LNCAP (cell line): ENCODE measurements around the gene ARNT2.

Experiments used
- TF ChIP-seq, protein P1 (sequence below): fragments of 450-650 bp; IDR thresholded peaks from 2 replicates; pipeline ENCODE4 v1.5.1; 2017; ENCODE audit warnings: mild to moderate bottlenecking

Gene ARNT2

DNA sequence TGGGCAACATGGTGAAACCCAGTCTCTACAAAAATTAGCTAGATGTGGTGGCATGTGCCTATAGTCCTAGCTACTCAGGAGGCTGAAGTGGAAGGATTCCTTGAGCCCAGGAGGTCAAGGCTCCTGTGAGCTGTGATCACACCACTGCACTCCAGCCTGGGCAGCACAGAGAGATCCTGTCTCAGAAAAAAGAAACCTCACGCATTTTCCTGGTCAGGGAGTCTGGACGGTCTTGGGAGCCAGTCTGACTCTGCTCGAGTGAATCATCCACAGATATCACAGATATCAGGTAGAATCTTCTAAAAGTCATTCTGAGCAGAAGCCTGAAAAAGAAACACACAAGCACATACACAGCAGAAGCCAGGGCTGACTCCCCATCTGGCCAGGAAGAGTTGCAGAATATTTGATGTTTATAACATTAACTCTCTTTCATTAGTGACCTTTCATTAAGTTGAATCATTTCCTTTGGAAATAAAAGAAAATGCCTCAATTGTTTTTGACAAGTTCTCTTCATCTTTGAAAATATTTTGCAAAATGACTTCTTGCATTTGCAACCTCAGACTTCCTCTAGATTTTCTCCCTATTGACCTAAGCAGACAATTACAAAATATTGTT lies 234.5 kb downstream of the ARNT2 start:
- TF ChIP-seq, protein P1, sequence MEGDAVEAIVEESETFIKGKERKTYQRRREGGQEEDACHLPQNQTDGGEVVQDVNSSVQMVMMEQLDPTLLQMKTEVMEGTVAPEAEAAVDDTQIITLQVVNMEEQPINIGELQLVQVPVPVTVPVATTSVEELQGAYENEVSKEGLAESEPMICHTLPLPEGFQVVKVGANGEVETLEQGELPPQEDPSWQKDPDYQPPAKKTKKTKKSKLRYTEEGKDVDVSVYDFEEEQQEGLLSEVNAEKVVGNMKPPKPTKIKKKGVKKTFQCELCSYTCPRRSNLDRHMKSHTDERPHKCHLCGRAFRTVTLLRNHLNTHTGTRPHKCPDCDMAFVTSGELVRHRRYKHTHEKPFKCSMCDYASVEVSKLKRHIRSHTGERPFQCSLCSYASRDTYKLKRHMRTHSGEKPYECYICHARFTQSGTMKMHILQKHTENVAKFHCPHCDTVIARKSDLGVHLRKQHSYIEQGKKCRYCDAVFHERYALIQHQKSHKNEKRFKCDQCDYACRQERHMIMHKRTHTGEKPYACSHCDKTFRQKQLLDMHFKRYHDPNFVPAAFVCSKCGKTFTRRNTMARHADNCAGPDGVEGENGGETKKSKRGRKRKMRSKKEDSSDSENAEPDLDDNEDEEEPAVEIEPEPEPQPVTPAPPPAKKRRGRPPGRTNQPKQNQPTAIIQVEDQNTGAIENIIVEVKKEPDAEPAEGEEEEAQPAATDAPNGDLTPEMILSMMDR, result no peak

DNA sequence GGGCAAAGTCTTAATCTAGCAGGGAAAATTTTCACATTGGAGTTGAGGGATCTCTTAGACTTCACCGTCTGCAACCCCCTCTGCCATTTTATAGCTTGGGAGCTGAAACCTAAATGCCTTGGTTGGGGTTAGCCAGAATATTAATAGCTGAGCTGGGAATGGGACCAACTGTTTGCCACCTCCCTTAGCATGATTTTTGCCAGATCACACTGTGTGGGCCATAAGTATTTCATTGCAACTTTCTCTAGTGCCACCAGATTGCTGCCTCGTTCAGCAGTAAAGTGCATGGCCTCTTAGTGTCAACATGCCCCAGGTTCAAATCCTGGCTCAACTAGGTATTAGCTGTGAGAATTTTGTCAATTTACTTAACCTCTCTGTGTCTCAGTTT lies 235.0 kb downstream of the ARNT2 start:
- TF ChIP-seq, protein P1, result no peak

DNA sequence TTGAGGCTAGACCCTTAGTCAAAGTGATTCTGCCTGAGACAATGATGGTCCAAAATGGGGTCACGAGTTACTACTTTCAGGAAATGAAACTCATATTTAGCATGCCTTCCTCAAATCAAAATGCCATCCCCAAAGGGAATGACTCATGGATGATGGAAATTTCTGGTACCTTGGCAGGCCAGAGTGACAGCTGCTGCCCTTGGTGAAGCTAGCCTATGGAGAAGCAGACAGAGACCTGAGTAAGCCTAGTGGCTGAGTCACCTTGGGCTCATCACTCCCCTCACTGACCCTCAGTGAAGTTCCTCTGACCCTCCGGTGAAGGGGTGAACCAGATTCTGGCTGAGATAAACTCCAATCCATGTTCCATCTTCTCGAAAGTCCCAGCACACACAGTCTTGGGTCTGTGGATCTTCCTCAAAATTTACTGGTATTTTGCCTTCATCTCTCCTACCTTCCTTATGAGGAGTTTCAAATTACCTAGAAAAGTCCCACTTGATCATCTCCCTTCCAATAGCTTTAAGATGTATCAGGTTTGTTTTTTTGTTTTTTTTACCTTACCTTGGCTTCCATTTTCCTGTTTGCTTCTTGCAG lies 236.4 kb downstream of the ARNT2 start:
- TF ChIP-seq, protein P1, result no peak

DNA sequence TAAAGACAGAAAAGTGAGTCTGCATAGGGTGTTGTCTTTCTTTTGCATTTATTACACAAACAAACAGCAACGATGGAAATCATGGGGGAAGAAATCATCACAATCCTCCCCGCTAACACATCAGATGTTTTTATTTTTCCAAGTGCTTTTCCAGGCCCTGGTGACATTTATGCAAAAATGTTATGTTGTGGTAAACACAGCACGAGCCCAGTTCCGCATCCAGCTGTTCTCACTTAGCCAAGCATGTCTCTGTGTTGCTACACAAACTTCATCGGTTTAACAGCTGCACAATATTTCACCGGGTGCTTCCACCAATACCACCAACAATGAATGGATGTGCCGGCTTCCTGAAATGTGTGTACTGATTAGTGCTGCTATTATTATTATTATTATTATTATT lies 237.2 kb downstream of the ARNT2 start:
- TF ChIP-seq, protein P1, result no peak

DNA sequence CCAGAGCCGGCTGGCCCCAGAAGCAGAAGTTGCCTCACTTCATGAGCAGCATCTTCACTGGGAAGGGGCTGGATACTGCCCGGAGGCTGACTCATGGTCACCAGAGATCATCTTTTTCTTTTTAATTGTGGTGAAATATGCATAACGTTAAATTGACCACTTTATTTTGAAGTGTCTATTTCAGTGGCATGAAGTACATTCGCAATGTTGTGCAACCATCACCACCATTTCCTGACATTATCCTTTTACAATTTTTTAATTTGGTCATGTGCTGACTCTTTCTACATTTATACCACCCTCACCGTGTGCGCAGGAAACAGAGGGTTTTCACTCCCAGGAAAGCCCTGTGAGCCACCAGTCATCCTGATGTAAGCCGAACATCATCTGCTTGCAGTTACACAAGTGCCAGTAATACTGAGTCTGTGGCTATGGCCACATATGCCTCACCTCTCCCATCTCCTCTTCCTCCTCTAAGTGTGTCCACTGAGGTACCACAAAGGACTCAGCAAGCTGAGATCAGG lies 239.3 kb downstream of the ARNT2 start:
- TF ChIP-seq, protein P1, result no peak

DNA sequence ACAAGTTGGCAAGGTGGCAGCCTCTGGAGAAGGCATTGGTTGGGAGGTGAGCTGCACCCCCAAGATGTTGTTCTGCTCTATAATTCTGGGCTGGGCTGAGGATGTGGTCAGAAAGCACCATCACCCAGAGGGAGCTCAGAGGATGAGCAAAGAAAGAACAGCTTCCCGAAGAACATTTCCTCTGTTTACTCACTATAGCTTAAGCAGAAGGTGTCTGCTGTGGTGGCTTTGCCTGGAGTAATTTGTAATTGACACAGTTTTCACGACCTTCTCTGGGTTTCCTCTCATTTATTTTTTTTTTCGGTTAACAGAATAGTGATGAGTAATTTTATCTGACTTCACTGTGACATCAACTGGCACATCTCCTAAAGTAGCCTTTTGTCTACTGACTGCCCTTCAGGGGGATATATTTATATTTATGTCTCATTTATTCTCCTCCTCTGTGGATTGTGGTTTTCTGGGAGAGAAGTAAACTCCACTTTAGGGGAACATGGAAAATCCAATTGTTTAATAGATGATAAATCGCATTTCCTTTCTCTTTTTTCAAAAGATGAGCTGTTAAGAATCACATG lies 241.4 kb downstream of the ARNT2 start:
- TF ChIP-seq, protein P1, result no peak
